ENCODE results near the gene FBXO48. TPM values are rescaled to one million over a fixed set of nuclear protein-coding genes. Genes with fewer than 3 reads are reported as not detected.

Gene FBXO48
- total RNA-seq, 1 experiment from 2014 or later, result 1.7 TPM

DNA sequence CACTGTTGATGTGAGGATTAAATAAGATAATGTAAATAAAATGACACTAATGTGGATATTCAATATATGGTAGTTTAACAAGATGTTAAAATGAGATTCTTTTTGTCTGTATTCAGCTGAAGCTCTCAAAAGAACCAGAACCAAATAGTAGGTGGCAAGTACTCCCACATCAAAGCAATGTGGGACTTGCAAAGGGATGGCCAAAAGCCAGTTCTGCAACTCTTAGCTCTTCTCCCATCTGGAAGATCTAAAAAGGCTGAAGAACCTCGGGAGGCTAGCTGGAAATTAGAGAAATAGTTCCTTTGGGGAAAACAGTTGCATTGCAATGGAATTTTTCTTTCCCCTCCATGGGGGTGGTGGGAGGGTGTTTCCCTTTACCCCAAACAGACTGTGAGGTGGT lies 48.7 kb downstream of the FBXO48 start:
- no TSS peak for BruUV-seq (replicated peaks)
- no peak overlapping the region for H3K4me3 Mint-ChIP-seq (ENCODE audit: unreplicated experiment)
- intact Hi-C loops (cut with micrococcal nuclease), result no loop called here
- no peak for DNase-seq (ENCODE audit: unreplicated experiment)
- no peaks in the 10 kb centered on the region for H3K9me3 Mint-ChIP-seq (ENCODE audit: unreplicated experiment)
- POLR2A ChIA-PET, result no interaction called here
- TF ChIP-seq, protein P1, sequence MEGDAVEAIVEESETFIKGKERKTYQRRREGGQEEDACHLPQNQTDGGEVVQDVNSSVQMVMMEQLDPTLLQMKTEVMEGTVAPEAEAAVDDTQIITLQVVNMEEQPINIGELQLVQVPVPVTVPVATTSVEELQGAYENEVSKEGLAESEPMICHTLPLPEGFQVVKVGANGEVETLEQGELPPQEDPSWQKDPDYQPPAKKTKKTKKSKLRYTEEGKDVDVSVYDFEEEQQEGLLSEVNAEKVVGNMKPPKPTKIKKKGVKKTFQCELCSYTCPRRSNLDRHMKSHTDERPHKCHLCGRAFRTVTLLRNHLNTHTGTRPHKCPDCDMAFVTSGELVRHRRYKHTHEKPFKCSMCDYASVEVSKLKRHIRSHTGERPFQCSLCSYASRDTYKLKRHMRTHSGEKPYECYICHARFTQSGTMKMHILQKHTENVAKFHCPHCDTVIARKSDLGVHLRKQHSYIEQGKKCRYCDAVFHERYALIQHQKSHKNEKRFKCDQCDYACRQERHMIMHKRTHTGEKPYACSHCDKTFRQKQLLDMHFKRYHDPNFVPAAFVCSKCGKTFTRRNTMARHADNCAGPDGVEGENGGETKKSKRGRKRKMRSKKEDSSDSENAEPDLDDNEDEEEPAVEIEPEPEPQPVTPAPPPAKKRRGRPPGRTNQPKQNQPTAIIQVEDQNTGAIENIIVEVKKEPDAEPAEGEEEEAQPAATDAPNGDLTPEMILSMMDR (IDR thresholded peaks at IDR 0.05; ENCODE audit: unreplicated experiment), result no peak
- H3K36me3 Mint-ChIP-seq (ENCODE audit: insufficient read depth, unreplicated experiment), result no peaks in the 10 kb centered on the region
- H3K4me1 Mint-ChIP-seq (ENCODE audit: insufficient read depth, unreplicated experiment), result no peaks in the 10 kb centered on the region
- no peaks in the 10 kb centered on the region for H3K27me3 Mint-ChIP-seq (ENCODE audit: insufficient read depth, unreplicated experiment)
- no peak overlapping the region for H3K27ac Mint-ChIP-seq (ENCODE audit: low read depth, unreplicated experiment)
- CTCF ChIA-PET, result no interaction called here

DNA sequence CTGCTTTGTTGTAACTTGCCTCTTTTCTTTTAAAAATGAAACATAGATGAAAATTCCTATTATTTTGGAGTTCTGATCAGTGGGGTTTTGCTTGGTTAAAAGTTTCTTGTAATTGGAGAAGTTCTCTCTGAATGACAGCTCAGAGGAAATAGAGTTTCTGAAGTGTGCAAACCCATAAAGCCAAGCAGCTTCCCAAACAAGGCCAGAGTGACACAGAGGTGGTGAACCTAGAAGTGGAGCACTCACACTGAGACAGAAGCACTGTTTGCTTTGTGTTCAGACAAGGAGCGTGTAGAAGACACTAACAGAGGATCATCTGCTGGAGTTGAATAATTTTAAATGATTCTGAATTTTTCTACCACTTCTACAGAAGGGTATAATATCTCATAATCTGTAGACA lies 49.2 kb downstream of the FBXO48 start:
- H3K27me3 Mint-ChIP-seq (ENCODE audit: insufficient read depth, unreplicated experiment), result no peaks in the 10 kb centered on the region
- H3K27ac Mint-ChIP-seq (ENCODE audit: low read depth, unreplicated experiment), result no peak overlapping the region
- no peaks in the 10 kb centered on the region for H3K9me3 Mint-ChIP-seq (ENCODE audit: unreplicated experiment)
- no peaks in the 10 kb centered on the region for H3K4me1 Mint-ChIP-seq (ENCODE audit: insufficient read depth, unreplicated experiment)
- no TSS peak for BruUV-seq (replicated peaks)
- ChIA-PET CTCF (no interaction called here), POLR2A (no interaction called here)
- DNase-seq (ENCODE audit: unreplicated experiment), result no peak
- H3K36me3 Mint-ChIP-seq (ENCODE audit: insufficient read depth, unreplicated experiment), result no peaks in the 10 kb centered on the region
- no peak overlapping the region for H3K4me3 Mint-ChIP-seq (ENCODE audit: unreplicated experiment)
- intact Hi-C loops (cut with micrococcal nuclease), result no loop called here
- TF ChIP-seq, protein P1 (IDR thresholded peaks at IDR 0.05; ENCODE audit: unreplicated experiment), result no peak

DNA sequence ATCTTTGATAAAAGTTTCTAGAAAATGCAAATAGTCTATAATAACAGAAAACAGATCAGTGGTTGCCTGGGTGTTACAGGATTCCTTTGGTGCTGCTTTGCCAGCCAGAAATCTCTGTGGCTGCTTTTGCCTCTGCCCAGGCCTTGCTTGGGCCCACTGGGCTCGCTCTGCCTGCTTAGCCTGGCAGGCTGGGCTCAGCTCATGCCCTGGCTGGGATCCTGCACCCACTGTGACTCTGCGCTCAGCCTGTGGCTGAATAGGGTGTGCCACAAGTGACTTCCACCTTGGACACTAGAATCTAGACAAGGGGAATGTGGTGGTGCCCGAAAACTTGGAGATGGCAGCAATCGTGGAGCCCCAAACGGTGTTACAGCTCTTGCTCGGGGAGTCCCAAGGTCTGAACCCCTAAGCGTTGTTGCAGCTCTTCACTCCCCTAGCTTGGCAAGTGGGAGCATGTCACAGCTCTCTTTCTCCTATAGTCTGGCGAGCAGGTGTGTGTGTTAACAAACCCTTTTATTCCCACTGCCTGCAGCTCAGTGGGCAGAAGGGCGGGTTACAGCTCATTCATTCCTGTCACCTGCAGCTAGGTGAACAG lies 50.9 kb downstream of the FBXO48 start:
- H3K36me3 Mint-ChIP-seq (ENCODE audit: insufficient read depth, unreplicated experiment), result no peaks in the 10 kb centered on the region
- ChIA-PET CTCF (interaction anchor here (0.5 kb wide), 1 partner anchor 26 kb away, joined by 3 read pairs; no protein-coding TSS in a partner anchor), POLR2A (interaction anchor here (0.7 to 1.2 kb wide), 2 partner anchors 10 to 25 kb away, joined by 3 read pairs; no protein-coding TSS in a partner anchor)
- no TSS peak for BruUV-seq (replicated peaks)
- no peaks in the 10 kb centered on the region for H3K9me3 Mint-ChIP-seq (ENCODE audit: unreplicated experiment)
- TF ChIP-seq, protein P1 (IDR thresholded peaks at IDR 0.05; ENCODE audit: unreplicated experiment), result no peak
- intact Hi-C loops (cut with micrococcal nuclease), result no loop called here
- H3K27ac Mint-ChIP-seq (ENCODE audit: low read depth, unreplicated experiment), result no peak overlapping the region
- H3K4me3 Mint-ChIP-seq (ENCODE audit: unreplicated experiment), result no peak overlapping the region
- H3K4me1 Mint-ChIP-seq (ENCODE audit: insufficient read depth, unreplicated experiment), result no peaks in the 10 kb centered on the region
- DNase-seq (ENCODE audit: unreplicated experiment), result no peak
- no peaks in the 10 kb centered on the region for H3K27me3 Mint-ChIP-seq (ENCODE audit: insufficient read depth, unreplicated experiment)

DNA sequence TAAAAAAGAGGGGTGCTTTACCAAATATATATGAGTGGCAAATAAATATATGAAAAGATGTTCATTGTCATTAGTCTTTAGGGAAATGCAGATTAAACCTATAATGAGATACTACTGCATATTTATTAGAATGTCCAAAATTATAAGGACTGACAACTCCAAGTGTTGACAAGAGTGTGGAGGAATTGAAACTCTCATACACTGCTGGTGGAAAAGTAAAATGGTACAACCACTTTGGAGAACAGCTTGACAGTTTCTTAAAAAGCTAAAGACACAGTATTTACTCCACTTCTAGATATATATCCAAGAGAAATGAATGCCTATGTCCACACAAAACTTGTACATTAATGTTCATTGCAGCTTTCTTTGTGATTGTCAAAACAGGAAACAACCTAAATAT lies 51.6 kb downstream of the FBXO48 start:
- H3K36me3 Mint-ChIP-seq (ENCODE audit: insufficient read depth, unreplicated experiment), result no peaks in the 10 kb centered on the region
- no peaks in the 10 kb centered on the region for H3K27me3 Mint-ChIP-seq (ENCODE audit: insufficient read depth, unreplicated experiment)
- ChIA-PET POLR2A (interaction anchor here (0.7 kb wide), 2 partner anchors 26 to 102 kb away, joined by 3 read pairs; no protein-coding TSS in a partner anchor), CTCF (no interaction called here)
- BruUV-seq (replicated peaks), result no TSS peak
- no peak overlapping the region for H3K4me3 Mint-ChIP-seq (ENCODE audit: unreplicated experiment)
- no peak overlapping the region for H3K27ac Mint-ChIP-seq (ENCODE audit: low read depth, unreplicated experiment)
- intact Hi-C loops (cut with micrococcal nuclease), result no loop called here
- no peaks in the 10 kb centered on the region for H3K4me1 Mint-ChIP-seq (ENCODE audit: insufficient read depth, unreplicated experiment)
- no peaks in the 10 kb centered on the region for H3K9me3 Mint-ChIP-seq (ENCODE audit: unreplicated experiment)
- TF ChIP-seq, protein P1 (IDR thresholded peaks at IDR 0.05; ENCODE audit: unreplicated experiment), result no peak
- DNase-seq (ENCODE audit: unreplicated experiment), result no peak
